HG02938 (cell line): Measurements from ENCODE around the gene PGS1.
"Not testable (repeated sequence)": the region's sequence is repeated elsewhere in the genome, so short reads cannot be mapped to it uniquely, and the experiment has no call there.

ENCODE experiments used
- ATAC-seq: cut with Tn5 transposase; IDR thresholded peaks from one replicate; pipeline ENCODE4 v1.9.1; 2021; ENCODE audit warnings: mild to moderate bottlenecking, moderate library complexity; ENCODE audit not compliant: unreplicated experiment

The PGS1 gene

GRCh38 chr17:78438694-78439325 is 60.4 kb downstream of the PGS1 start:
- no peak for ATAC-seq

GRCh38 chr17:78441271-78441971 is 63.0 kb downstream of the PGS1 start:
- no peak for ATAC-seq

- no peak for ATAC-seq
Observed at GRCh38 chr17:78442648-78443218, 64.3 kb downstream of the PGS1 start.

- ATAC-seq = no peak
Observed at GRCh38 chr17:78444392-78444791, 65.9 kb downstream of the PGS1 start.

GRCh38 chr17:78446833-78447232 is 68.4 kb downstream of the PGS1 start:
- ATAC-seq = no peak

GRCh38 chr17:78448356-78448993 is 70.0 kb downstream of the PGS1 start:
- no peak for ATAC-seq

GRCh38 chr17:78449983-78450595 is 71.6 kb downstream of the PGS1 start:
- no peak for ATAC-seq

- ATAC-seq = no peak
Observed at GRCh38 chr17:78450696-78451345, 72.4 kb downstream of the PGS1 start.

- no peak for ATAC-seq
Observed at GRCh38 chr17:78451753-78452152, 73.3 kb downstream of the PGS1 start.

- ATAC-seq = no peak
Observed at GRCh38 chr17:78454346-78454745, 75.9 kb downstream of the PGS1 start.

- no peak for ATAC-seq
Observed at GRCh38 chr17:78458091-78458490, 79.6 kb downstream of the PGS1 start.

- ATAC-seq = no peak
Observed at GRCh38 chr17:78458736-78459335, 80.4 kb downstream of the PGS1 start.

- ATAC-seq = no peak
Observed at GRCh38 chr17:78459696-78460095, 81.2 kb downstream of the PGS1 start.

GRCh38 chr17:78460176-78460675 is 81.8 kb downstream of the PGS1 start:
- no peak for ATAC-seq

GRCh38 chr17:78460951-78461798 is 82.7 kb downstream of the PGS1 start:
- ATAC-seq = no peak

GRCh38 chr17:78461799-78462053 is 83.3 kb downstream of the PGS1 start:
- no peak for ATAC-seq

- ATAC-seq = no peak
Observed at GRCh38 chr17:78462148-78462547, 83.7 kb downstream of the PGS1 start.

GRCh38 chr17:78466109-78466785 is 87.8 kb downstream of the PGS1 start:
- not testable (repeated sequence) for ATAC-seq
